OCI-LY7 (cell line): ENCODE data around the gene PRAMEF12. TPM values are rescaled to one million over a fixed set of nuclear protein-coding genes. Genes with fewer than 3 reads are reported as not detected.

Experiments
- BruUV-seq: library from RNA; stranded (reverse); fragments of 400-500 nt; replicated peaks from 2 replicates; lab custom pipeline; 2021; lab: Mats Ljungman, UMichigan
- CTCF ChIA-PET: fragments of 300-600 bp; sonication (Branson Sonifier 250); formaldehyde crosslinking; loops from one replicate; lab custom pipeline; 2022; ENCODE audit warnings: antibody characterized with exemption; ENCODE audit not compliant: unreplicated experiment; lab: Charles Lee
- POLR2A ChIA-PET: fragments of 300-600 bp; sonication (Branson Sonifier 250); formaldehyde crosslinking; loops from one replicate; lab custom pipeline; 2022; ENCODE audit warnings: antibody characterized with exemption; lab: Charles Lee
- DNase-seq: peaks from one replicate; pipeline ENCODE4 v3.0.0-alpha.2; 2015; ENCODE audit warnings: low spot score
- H2AFZ ChIP-seq: fragments of 200-600 bp; sonication (generic), shearing (Covaris generic); 2 replicates; pipeline ENCODE4 v1.6.1; 2014; ENCODE audit warnings: mild to moderate bottlenecking, antibody characterized with exemption, low read length, moderate library complexity
- H3K27ac ChIP-seq: fragments of 200-600 bp; sonication (generic); 2 replicates; pipeline ENCODE4 v1.5.1; 2014; ENCODE audit warnings: mixed run types, low read depth, mild to moderate bottlenecking, moderate library complexity, low read length, inconsistent platforms; ENCODE audit not compliant: poor library complexity, severe bottlenecking
- H3K36me3 ChIP-seq: fragments of 200-600 bp; sonication (generic); 2 replicates; pipeline ENCODE4 v1.6.1; 2014; ENCODE audit warnings: mild to moderate bottlenecking, antibody characterized with exemption, low read length, moderate library complexity, mixed read lengths; ENCODE audit not compliant: insufficient read depth
- H3K4me1 ChIP-seq: fragments of 200-600 bp; sonication (generic); 2 replicates; pipeline ENCODE4 v1.5.1; 2014; ENCODE audit warnings: mild to moderate bottlenecking, low read length; ENCODE audit not compliant: insufficient read depth, poor library complexity, severe bottlenecking
- H3K4me2 ChIP-seq: fragments of 200-600 bp; sonication (generic); 2 replicates; pipeline ENCODE4 v1.6.1; 2014; ENCODE audit warnings: mild to moderate bottlenecking, low read length
- H3K4me3 ChIP-seq: fragments of 200-600 bp; sonication (generic); 2 replicates; pipeline ENCODE4 v1.5.1; 2014; ENCODE audit warnings: mild to moderate bottlenecking, low read depth, low read length; ENCODE audit not compliant: poor library complexity, severe bottlenecking
- H3K79me2 ChIP-seq: fragments of 200-600 bp; sonication (generic); 2 replicates; pipeline ENCODE4 v1.6.1; 2016; ENCODE audit warnings: low read depth, mild to moderate bottlenecking, low read length, moderate library complexity, mixed read lengths; ENCODE audit not compliant: insufficient read depth
- H3K9me2 ChIP-seq: fragments of 200-600 bp; sonication (generic); 2 replicates; pipeline ENCODE4 v1.6.1; 2016; ENCODE audit warnings: mild to moderate bottlenecking, low read length, mixed read lengths; ENCODE audit not compliant: insufficient read depth
- H3K9me3 ChIP-seq: fragments of 200-600 bp; sonication (generic); 2 replicates; pipeline ENCODE4 v1.6.1; 2014; ENCODE audit warnings: mild to moderate bottlenecking, mixed run types, low read length, mixed read lengths
- H4K20me1 ChIP-seq: fragments of 200-600 bp; sonication (generic); 2 replicates; pipeline ENCODE4 v1.6.1; 2014; ENCODE audit warnings: mild to moderate bottlenecking, antibody characterized with exemption, low read length, moderate library complexity, mixed read lengths; ENCODE audit not compliant: insufficient read depth
- CTCF ChIP-seq: fragments of 200-600 bp; sonication (generic); conservative IDR thresholded peaks from 2 replicates; pipeline ENCODE4 v1.5.1; 2014; ENCODE audit warnings: mild to moderate bottlenecking, antibody characterized with exemption, low read length, moderate library complexity, mixed read lengths
- EZH2phosphoT487 ChIP-seq: fragments of 200-600 bp; sonication (generic); IDR thresholded peaks from 2 replicates; pipeline ENCODE4 v1.6.1; 2018; ENCODE audit warnings: low read depth, borderline replicate concordance, mild to moderate bottlenecking, mixed run types, antibody characterized with exemption, low read length, moderate library complexity, mixed read lengths
- intact Hi-C: fragments of 100-400 bp; cut with micrococcal nuclease; formaldehyde crosslinking; loops from one replicate; pipeline ENCODE4 v1.10.0; 2022; ENCODE audit not compliant: unreplicated experiment
- total RNA-seq, 2 experiments: library from RNA; depleted of rRNA in 1 of 2; stranded (reverse); fragments of >200 nt in 1 of 2; shearing (Covaris generic) in 1 of 2; gene quantifications; 2 replicates each; pipeline ENCODE4 v1.2.3, GENCODE V29; 2014 to 2022

Gene PRAMEF12
- total RNA-seq, 2 experiments from 2014 or later = not detected

GRCh38 chr1:12741946-12742345 is 31.6 kb upstream of the PRAMEF12 start:
- no peak overlapping the region for H3K27ac ChIP-seq
- intact Hi-C loops = no loop called here
- no peak for TF ChIP-seq CTCF
- no peak for TF ChIP-seq EZH2phosphoT487
- no peaks in the 10 kb centered on the region for H4K20me1 ChIP-seq
- H3K4me3 ChIP-seq = no peak overlapping the region
- no peaks in the 10 kb centered on the region for H3K79me2 ChIP-seq
- ChIA-PET POLR2A (no interaction called here), CTCF (no interaction called here)
- no peaks in the 10 kb centered on the region for H3K9me3 ChIP-seq
- no TSS peak for BruUV-seq
- no peak overlapping the region for H2AFZ ChIP-seq
- H3K4me2 ChIP-seq = no peak overlapping the region
- no peaks in the 10 kb centered on the region for H3K9me2 ChIP-seq
- H3K4me1 ChIP-seq = no peaks in the 10 kb centered on the region
- no peak for DNase-seq
- H3K36me3 ChIP-seq = no peaks in the 10 kb centered on the region

GRCh38 chr1:12745126-12745991 is 28.2 kb upstream of the PRAMEF12 start:
- no TSS peak for BruUV-seq
- Histone ChIP-seq H2AFZ (no peak overlapping the region), H3K4me3 (no peak overlapping the region), H3K27ac (no peak overlapping the region), H3K9me2 (no peaks in the 10 kb centered on the region), H3K4me1 (no peaks in the 10 kb centered on the region), H3K79me2 (no peaks in the 10 kb centered on the region), H4K20me1 (no peaks in the 10 kb centered on the region), H3K9me3 (no peaks in the 10 kb centered on the region), H3K4me2 (no peak overlapping the region), H3K36me3 (no peaks in the 10 kb centered on the region)
- intact Hi-C loops = no loop called here
- ChIA-PET POLR2A (interaction anchor here (0.5 kb wide), 2 partner anchors 16 to 453 kb away, joined by 3 to 7 read pairs; no protein-coding TSS in a partner anchor), CTCF (no interaction called here)
- no peak for TF ChIP-seq EZH2phosphoT487
- TF ChIP-seq CTCF = no peak
- DNase-seq = no peak

- Histone ChIP-seq H3K27ac (no peak within 1 kb of the TSS), H4K20me1 (no peaks in the 10 kb centered on the region), H3K36me3 (no peaks in the 10 kb centered on the region), H3K9me3 (no peaks in the 10 kb centered on the region), H3K9me2 (no peaks in the 10 kb centered on the region), H2AFZ (no peak within 1 kb of the TSS), H3K4me1 (no peaks in the 10 kb centered on the region), H3K4me2 (no peak within 1 kb of the TSS), H3K4me3 (no peak within 1 kb of the TSS), H3K79me2 (no peaks in the 10 kb centered on the region)
- ChIA-PET CTCF (no interaction called here), POLR2A (interaction anchor here (0.5 kb wide), 1 partner anchor 15 kb away, joined by 3 read pairs; no protein-coding TSS in a partner anchor)
- no peak for DNase-seq
- TF ChIP-seq EZH2phosphoT487 (no peak), CTCF (no peak)
- BruUV-seq = no TSS peak
- intact Hi-C loops = no loop called here
Observed at GRCh38 chr1:12745992-12746323, 27.6 kb upstream of the PRAMEF12 start, which contains the start of gene CFAP107. Gene CFAP107 (plus strand): TSS chr1:12746200. CDS start chr1:12746431, 231 bp downstream.
